Caco-2 (cell line): Measurements from ENCODE around the gene ACTG1. TPM values are rescaled to one million over a fixed set of nuclear protein-coding genes. Genes with fewer than 3 reads are reported as not detected.

Experiments
- BruUV-seq: library from RNA; stranded (reverse); fragments of 400-500 nt; replicated peaks from 2 replicates; lab custom pipeline; 2021; lab: Mats Ljungman, UMichigan
- CTCF ChIA-PET: fragments of 300-600 bp; sonication (Branson Sonifier 250); formaldehyde crosslinking; loops from one replicate; lab custom pipeline; 2022; ENCODE audit warnings: antibody characterized with exemption; lab: Charles Lee
- POLR2A ChIA-PET: fragments of 300-600 bp; sonication (Branson Sonifier 250); formaldehyde crosslinking; loops from one replicate; lab custom pipeline; 2022; ENCODE audit warnings: antibody characterized with exemption; lab: Charles Lee
- DNase-seq, 2 experiments: peaks; one replicate each; pipeline versions ENCODE4 v3.0.0 to v3.0.0-alpha.2; 2020 to 2022
- H3K27me3 ChIP-seq: replicated peaks from 2 replicates; pipeline ENCODE4 v1.6.0; 2011; ENCODE audit warnings: low read length; ENCODE audit not compliant: control insufficient read depth, insufficient read depth
- H3K36me3 ChIP-seq: 2 replicates; pipeline ENCODE4 v1.5.1; 2011; ENCODE audit warnings: low read length; ENCODE audit not compliant: control insufficient read depth, insufficient read depth
- H3K4me1 ChIP-seq: fragments of 250-450 bp; sonication (Bioruptor Pico); 2 replicates; pipeline ENCODE4 v1.5.1; 2020; ENCODE audit warnings: mild to moderate bottlenecking
- H3K4me3 ChIP-seq: 2 replicates; pipeline ENCODE4 v1.5.1; 2011; ENCODE audit warnings: low read depth, mild to moderate bottlenecking, control low read depth, low read length
- H3K9me3 ChIP-seq: fragments of 250-450 bp; sonication (Bioruptor Pico); 2 replicates; pipeline ENCODE4 v1.5.1; 2020; ENCODE audit warnings: mild to moderate bottlenecking, moderate library complexity
- H3K27ac Mint-ChIP-seq: one replicate; pipeline ENCODE4 v1.8.0; 2022; ENCODE audit warnings: mixed read lengths; ENCODE audit not compliant: unreplicated experiment
- H3K27me3 Mint-ChIP-seq: one replicate; pipeline ENCODE4 v1.8.0; 2022; ENCODE audit warnings: mixed read lengths; ENCODE audit not compliant: insufficient read depth, unreplicated experiment
- H3K36me3 Mint-ChIP-seq: one replicate; pipeline ENCODE4 v1.8.0; 2022; ENCODE audit warnings: mild to moderate bottlenecking, mixed read lengths; ENCODE audit not compliant: insufficient read depth, unreplicated experiment
- H3K4me1 Mint-ChIP-seq: one replicate; pipeline ENCODE4 v1.8.0; 2022; ENCODE audit warnings: low read depth, mixed read lengths; ENCODE audit not compliant: unreplicated experiment
- H3K4me3 Mint-ChIP-seq: one replicate; pipeline ENCODE4 v1.8.0; 2022; ENCODE audit warnings: mild to moderate bottlenecking, moderate library complexity, mixed read lengths; ENCODE audit not compliant: unreplicated experiment
- H3K9me3 Mint-ChIP-seq: one replicate; pipeline ENCODE4 v1.8.0; 2022; ENCODE audit warnings: mixed read lengths; ENCODE audit not compliant: unreplicated experiment
- CTCF ChIP-seq, 2 experiments: fragments of 200-600 bp in 1 of 2; IDR thresholded peaks; 1 replicate in 1 of 2; 2 replicates in 1 of 2; pipeline versions ENCODE4 v1.5.1 to v1.8.0; 2011 to 2022; ENCODE audit warnings: antibody characterized with exemption in 1 of 2, control low read depth in 1 of 2, inconsistent platforms in 1 of 2, low read depth in 1 of 2, low read length in 1 of 2, mild to moderate bottlenecking in 1 of 2, moderate library complexity in 1 of 2; ENCODE audit not compliant: insufficient read depth in 1 of 2, severe bottlenecking in 1 of 2, unreplicated experiment in 1 of 2
- intact Hi-C: fragments of 100-400 bp; cut with micrococcal nuclease; formaldehyde crosslinking; loops from one replicate; pipeline ENCODE4 v1.10.0; 2022; ENCODE audit not compliant: unreplicated experiment
- total RNA-seq: library from RNA; stranded (reverse); gene quantifications from 2 replicates; pipeline ENCODE4 v1.2.3, GENCODE V29; 2022

Gene ACTG1
- total RNA-seq, 1 experiment from 2014 or later, result 1,436 TPM

DNA sequence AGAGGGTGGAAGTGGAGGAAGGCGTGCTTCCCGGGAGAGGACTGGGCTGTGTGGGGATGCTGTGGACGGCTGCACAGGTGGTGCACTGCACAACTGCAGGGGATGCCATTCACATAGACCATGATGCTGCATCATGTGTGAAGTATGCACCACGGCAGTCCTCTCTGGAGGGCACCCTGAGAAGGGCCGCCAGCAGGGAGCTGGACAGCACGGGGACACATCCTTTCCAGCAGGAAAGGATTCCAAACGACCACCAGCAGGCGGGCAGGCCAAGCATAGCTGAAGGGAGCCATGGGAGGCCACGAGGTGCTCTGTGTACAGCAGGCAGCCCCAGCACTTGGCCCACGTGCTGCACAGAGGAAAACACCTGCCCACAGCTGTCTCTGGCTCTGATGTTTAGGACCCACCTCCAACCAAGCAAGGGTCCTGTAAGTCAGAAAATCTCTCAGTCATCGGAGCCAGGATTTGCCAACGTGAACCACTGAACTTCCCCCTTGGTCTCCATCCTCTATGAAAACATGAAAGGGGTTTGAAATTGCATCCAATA, 10.1 kb downstream of the ACTG1 start:
- no peak for DNase-seq
- intact Hi-C loops, result no loop called here
- Mint-ChIP-seq H3K4me3 (no peak overlapping the region), H3K36me3 (peaks cover 36% of the 10 kb centered on the region), H3K27me3 (no peaks in the 10 kb centered on the region), H3K27ac (no peak overlapping the region), H3K9me3 (no peaks in the 10 kb centered on the region), H3K4me1 (peaks cover 6% of the 10 kb centered on the region)
- Histone ChIP-seq H3K4me1 (peaks cover 10% of the 10 kb centered on the region), H3K36me3 (no peaks in the 10 kb centered on the region), H3K9me3 (no peaks in the 10 kb centered on the region), H3K27me3 (no peaks in the 10 kb centered on the region), H3K4me3 (no peak overlapping the region)
- POLR2A ChIA-PET, result interaction anchor here (0.6 kb wide), 1 partner anchor 10 kb away, joined by 3 read pairs; the partner anchor contains the start of gene ACTG1
- BruUV-seq, result no TSS peak
- CTCF ChIA-PET, result no interaction called here
- TF ChIP-seq CTCF (IDR thresholded peaks at IDR 0.05; ENCODE audit: insufficient read depth in 1 of 2, low read depth in 1 of 2, low read length in 1 of 2, severe bottlenecking in 1 of 2, unreplicated experiment in 1 of 2), result no peak

DNA sequence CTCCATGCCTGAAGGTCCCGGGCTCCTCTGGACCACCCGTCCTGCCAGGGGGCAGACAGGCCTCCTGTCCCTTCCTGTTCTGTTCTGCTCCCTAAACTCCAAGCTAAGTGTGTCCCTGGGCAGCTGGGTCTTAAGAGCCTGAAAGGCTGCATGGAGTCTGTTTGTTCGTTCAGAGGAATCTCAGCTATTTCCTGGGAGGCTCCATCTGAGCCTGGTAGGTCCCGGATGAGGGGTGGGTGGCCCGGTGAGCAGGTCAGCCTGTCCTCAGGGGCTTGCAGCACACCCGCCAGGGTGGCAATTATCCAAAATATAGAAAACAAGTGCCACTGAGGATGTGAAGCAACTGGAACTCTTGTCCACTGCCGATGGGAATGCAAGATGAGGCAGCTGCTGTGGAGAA, 12.6 kb downstream of the ACTG1 start:
- Histone ChIP-seq H3K9me3 (no peaks in the 10 kb centered on the region), H3K36me3 (no peaks in the 10 kb centered on the region), H3K4me1 (peaks cover 13% of the 10 kb centered on the region), H3K27me3 (no peaks in the 10 kb centered on the region), H3K4me3 (no peak overlapping the region)
- no peak for TF ChIP-seq CTCF (IDR thresholded peaks at IDR 0.05; ENCODE audit: insufficient read depth in 1 of 2, low read depth in 1 of 2, low read length in 1 of 2, severe bottlenecking in 1 of 2, unreplicated experiment in 1 of 2)
- Mint-ChIP-seq H3K27me3 (no peaks in the 10 kb centered on the region), H3K9me3 (no peaks in the 10 kb centered on the region), H3K36me3 (peaks cover 24% of the 10 kb centered on the region), H3K4me3 (peak overlapping the region; percentile 22), H3K27ac (peak overlapping the region; percentile 70), H3K4me1 (peaks cover 9% of the 10 kb centered on the region)
- no TSS peak for BruUV-seq
- peak in 1 of 2 experiments; percentile 55 for DNase-seq
- CTCF ChIA-PET, result interaction anchor here (0.9 to 1.4 kb wide), 2 partner anchors 16 to 59 kb away, joined by 3 to 5 read pairs; no protein-coding TSS in a partner anchor
- POLR2A ChIA-PET, result interaction anchor here (0.6 to 1.4 kb wide), 4 partner anchors 8 to 15 kb away, joined by 4 to 8 read pairs (median 6); partner anchors contain the start of gene ACTG1
- intact Hi-C loops, result no loop called here

DNA sequence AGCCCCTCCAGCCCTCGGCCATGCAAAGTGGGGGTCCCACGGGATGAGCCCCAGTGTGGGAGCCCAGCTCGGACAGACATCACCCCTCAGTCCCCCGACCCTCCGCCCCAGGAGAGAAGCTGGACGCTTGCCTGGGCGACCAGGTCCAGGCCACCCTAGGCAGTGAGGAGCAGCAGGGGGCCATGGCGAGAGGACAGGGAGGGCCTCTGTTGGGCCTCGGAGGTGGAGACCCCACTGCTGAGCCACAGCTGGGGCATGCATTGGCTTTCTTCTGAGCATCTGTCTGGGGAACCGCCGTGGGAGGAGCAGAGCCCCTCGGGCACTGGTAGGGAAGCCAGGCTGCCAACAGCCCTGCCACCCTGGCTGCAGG, 13.0 kb downstream of the ACTG1 start:
- no peak for DNase-seq
- Mint-ChIP-seq H3K4me3 (no peak overlapping the region), H3K4me1 (peaks cover 13% of the 10 kb centered on the region), H3K27ac (peak overlapping the region; percentile 70), H3K27me3 (no peaks in the 10 kb centered on the region), H3K36me3 (peaks cover 22% of the 10 kb centered on the region), H3K9me3 (no peaks in the 10 kb centered on the region)
- H3K9me3 ChIP-seq, result no peaks in the 10 kb centered on the region
- BruUV-seq, result no TSS peak
- H3K36me3 ChIP-seq, result no peaks in the 10 kb centered on the region
- no peak for TF ChIP-seq CTCF (IDR thresholded peaks at IDR 0.05; ENCODE audit: insufficient read depth in 1 of 2, low read depth in 1 of 2, low read length in 1 of 2, severe bottlenecking in 1 of 2, unreplicated experiment in 1 of 2)
- ChIA-PET CTCF (interaction anchor here (0.6 to 1.4 kb wide), 3 partner anchors 15 to 59 kb away, joined by 3 to 5 read pairs (median 3); no protein-coding TSS in a partner anchor), POLR2A (interaction anchor here (0.9 to 1.4 kb wide), 3 partner anchors 8 to 14 kb away, joined by 5 to 8 read pairs (median 8); partner anchors contain the start of gene ACTG1)
- no peak overlapping the region for H3K4me3 ChIP-seq
- H3K4me1 ChIP-seq, result peaks cover 14% of the 10 kb centered on the region
- intact Hi-C loops, result no loop called here
- H3K27me3 ChIP-seq, result no peaks in the 10 kb centered on the region
